RCC 7860 (cell line): ENCODE measurements around the gene GIMAP6.
"Not testable (repeated sequence)": the region's sequence is repeated elsewhere in the genome, so short reads cannot be mapped to it uniquely, and the experiment has no call there.

ENCODE experiments used
- DNase-seq: peaks from one replicate; pipeline ENCODE4 v3.0.0-alpha.2; 2015; ENCODE audit warnings: low spot score
- FAIRE-seq: peaks from 2 replicates; lab custom pipeline; 2012; peaks lifted over from hg19 to GRCh38; lab: Jason Lieb, UNC

GIMAP6 gene

GRCh38 chr7:150631866-150632864 lies at the start of gene GIMAP6:
Gene GIMAP6, minus strand, starts transcription at chr7:150632385. Its CDS starts 2,243 bp downstream, at chr7:150630142.
- FAIRE-seq (no peak), DNase-seq (no peak)

DNA sequence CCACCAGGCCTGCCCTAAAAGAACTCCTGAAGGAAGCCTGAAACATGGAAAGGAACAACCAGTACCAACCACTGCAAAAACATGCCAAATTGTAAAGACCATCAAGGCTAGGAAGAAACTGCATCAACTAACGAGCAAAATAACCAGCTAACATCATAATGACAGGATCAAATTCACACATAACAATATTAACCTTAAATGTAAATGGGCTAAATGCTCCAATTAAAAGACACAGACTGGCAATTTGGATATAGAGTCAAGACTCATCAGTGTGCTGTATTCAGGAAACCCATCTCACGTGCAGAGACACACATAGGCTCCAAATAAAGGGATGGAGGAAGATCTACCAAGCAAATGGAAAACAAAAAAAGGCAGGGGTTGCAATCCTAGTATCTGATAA lies 48.2 kb upstream of the GIMAP6 start:
- not testable (repeated sequence) for DNase-seq, FAIRE-seq

DNA sequence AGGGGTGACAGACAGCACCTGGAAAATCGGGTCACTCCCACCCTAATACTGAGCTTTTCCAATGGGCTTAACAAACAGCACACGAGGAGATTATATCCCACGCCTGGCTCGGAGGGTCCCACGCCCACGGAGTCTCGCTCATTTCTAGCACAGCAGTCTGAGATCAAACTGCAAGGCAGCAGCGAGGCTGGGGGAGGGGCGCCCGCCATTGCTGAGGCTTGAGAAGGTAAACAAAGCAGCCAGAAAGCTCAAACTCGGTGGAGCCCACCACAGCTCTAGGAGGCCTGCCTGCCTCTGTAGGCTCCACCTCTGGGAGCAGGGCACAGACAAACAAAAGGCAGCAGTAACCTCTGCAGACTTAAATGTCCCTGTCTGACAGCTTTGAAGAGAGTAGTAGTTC lies 46.4 kb upstream of the GIMAP6 start:
- not testable (repeated sequence) for FAIRE-seq, DNase-seq

DNA sequence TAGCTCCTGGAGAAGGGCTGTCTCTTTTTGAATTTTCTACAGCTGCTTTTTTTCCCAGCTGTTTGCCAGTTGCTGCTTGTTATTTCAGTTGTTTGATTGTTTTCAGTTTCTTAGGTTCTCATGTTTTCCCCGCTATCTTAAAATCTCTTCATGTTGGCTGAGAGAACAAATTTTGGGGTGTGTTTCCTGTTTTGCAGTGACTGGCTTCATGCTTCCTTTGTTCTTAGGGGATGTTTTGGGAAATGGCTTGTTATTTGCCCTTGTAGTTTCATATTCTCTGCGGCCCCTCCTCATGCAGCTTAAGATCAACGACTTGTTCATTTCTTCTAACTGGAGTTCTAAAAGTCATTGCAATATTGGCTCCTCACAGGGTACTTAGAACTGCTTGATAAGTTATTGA lies 44.7 kb upstream of the GIMAP6 start:
- not testable (repeated sequence) for FAIRE-seq, DNase-seq

DNA sequence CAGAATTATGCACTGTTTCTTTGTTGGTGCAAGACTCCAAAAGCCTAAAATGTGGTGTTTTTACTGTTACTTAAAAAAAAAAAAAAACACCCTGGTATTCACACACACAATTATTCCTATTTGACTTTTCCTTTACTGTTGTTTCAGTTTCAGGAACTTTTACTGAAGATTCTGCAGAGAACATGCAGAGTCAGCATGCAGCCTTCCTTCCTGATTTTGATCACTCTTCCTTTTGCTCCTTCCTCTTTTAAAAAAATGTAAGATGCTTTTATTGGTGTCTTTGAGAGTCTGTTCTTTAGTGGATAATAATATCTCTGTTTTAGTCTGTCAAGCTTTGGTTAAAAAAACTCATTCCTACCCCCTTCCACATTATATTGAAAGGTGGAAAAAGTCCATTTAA lies 44.1 kb upstream of the GIMAP6 start:
- not testable (repeated sequence) for FAIRE-seq

DNA sequence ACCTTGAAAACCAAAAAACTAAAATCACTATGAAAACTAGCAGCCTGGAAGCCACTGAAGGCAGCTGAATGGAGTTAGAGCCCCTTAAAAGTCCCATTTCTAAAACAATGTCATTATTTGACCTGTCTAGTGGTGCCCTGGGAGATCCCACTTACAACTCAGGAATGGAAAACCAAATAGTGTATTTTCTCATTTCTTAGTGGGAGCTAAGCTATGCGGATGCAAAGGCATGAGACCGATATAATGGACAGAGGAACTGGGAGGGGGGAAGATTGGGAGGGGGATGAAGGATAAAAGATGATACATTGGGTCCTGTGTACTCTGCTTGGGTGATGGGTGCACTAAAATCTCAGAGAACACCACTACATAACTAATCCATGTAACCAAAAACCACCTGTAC lies 43.5 kb upstream of the GIMAP6 start:
- DNase-seq: no peak
- FAIRE-seq: no peak

More for the DNA sequence above, 44.1 kb upstream of the GIMAP6 start:
- not testable (repeated sequence) for DNase-seq

DNA sequence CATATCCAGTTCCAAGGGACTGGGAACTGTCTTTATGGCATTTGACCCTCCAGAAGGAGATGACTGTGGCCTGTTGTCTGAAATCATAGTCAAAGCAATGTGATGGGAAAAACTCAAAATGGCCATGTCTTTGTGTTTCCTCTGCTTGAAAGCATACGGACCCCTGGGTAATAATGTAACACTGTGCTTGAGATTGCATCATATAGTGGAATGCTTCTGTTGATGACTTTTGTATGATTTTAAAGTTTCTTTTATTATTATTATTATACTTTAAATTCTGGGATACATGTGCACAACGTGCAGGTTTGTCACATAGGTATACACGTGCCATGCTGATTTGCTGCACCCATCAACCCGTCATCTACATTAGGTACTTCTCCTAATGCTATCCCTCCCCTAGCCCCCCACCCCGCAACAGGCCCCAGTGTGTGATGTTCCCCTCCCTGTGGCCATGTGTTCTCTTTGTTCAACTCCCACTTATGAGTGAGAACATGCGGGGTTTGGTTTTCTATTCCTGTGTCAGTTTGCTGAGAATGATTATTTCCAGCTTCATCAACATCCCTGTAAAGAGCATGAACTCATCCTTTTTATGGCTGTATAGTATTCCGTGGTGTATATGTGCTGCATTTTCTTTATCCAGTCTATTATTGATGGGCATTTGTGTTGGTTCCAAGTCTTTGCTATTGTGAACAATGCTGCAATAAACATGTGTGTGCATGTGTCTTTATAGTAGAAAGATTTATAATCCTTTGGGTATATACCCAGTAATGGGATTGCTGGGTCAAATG lies 39.8 kb upstream of the GIMAP6 start:
- not testable (repeated sequence) for DNase-seq, FAIRE-seq

DNA sequence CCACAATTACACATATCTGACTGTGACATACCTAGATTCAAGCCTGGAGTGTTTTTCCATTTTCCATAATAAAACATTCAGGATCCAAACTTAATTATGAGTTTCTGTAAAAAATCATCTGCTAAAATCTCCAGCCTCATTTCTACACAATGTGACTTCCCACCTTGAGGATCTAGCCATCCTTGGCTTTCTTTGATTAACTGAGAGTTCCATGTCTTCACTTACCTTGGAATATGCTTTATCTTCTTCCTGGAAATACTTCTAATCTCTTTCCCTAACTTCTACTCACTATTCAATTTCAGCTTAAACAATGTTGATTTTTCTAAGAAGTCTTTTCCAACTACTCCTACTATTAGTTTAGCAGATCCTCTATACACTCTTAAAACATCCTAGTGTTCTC lies 36.8 kb upstream of the GIMAP6 start:
- no peak for FAIRE-seq

DNA sequence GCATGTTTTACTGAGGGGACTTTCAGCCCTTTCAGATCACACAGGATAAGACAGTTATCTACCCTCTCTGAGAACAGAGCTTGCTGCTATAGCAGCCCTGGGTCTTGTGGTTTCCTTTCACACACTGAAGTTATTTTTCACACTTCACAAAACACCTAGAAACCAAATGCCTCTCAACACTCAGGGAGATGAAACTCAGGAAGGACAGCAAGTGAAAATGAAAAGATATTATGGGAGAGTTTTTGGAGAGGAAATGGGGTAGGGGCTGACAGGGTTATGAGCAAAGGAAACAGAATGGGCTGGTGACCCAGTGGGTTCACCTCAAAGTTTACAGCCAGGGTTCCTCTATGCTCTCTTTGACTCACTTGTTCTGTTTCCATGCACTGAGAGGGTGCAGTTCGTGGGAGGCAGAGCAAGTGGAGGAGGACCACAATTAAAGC lies 36.3 kb upstream of the GIMAP6 start:
- no peak for FAIRE-seq
- no peak for DNase-seq

More for the DNA sequence above, 36.8 kb upstream of the GIMAP6 start:
- DNase-seq: no peak

- DNase-seq: no peak
- no peak for FAIRE-seq
Observed at GRCh38 chr7:150666412-150666811, 34.2 kb upstream of the GIMAP6 start.

DNA sequence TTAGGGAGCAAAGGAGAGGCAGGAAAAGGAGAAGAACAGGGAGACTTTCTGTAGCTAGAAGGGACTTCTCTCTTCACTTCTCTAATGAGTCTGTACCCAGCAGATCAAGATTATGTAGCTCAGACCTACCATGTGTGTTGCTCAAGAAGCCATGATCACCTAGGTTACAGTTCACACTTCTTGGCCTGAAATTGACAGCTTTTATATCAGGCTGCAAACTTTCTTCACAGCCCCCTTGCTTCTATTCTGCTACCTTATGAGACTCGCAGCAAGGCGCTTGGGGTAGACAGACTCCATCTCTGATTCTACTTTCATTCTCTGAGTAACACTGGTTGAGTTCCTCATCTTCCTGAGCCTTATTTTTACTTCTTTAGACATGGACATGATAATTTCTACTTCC lies 33.7 kb upstream of the GIMAP6 start:
- no peak for DNase-seq
- no peak for FAIRE-seq

GRCh38 chr7:150665089-150665748 lies 33.0 kb upstream of the GIMAP6 start:
- no peak for DNase-seq
- FAIRE-seq: no peak

DNA sequence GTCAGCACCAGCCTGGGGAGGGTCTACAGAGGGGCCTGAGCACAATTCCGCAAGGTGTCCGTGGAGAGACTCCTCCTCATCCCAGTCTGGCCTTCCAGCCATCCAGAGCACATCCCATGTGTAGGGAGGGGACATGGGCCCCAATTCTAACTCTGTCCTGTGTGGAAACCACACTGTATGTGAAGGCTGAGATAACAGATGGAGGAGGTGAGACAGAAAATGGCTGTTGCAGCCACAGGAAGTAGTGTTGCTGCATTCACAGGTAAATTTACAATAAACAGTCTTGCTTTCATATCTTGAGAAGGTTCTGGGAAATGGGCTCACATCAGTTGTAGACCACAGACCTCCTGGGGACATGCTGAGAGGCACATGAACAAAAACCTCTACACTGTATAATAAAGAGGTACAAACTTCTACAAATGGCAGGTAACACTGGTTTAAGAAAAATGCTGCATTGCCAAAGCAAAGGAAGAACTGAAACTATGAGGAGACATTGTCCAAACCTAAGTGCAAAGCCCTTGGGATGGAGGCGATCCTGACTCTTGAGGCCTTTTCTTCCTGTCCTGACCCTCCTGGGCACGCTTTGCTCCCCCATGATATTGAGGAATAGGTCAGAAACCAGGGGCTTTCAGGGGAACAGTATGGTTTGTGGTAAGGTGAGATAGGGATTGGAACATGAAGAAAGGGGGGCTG lies 31.8 kb upstream of the GIMAP6 start:
- DNase-seq (no peak), FAIRE-seq (no peak)

DNA sequence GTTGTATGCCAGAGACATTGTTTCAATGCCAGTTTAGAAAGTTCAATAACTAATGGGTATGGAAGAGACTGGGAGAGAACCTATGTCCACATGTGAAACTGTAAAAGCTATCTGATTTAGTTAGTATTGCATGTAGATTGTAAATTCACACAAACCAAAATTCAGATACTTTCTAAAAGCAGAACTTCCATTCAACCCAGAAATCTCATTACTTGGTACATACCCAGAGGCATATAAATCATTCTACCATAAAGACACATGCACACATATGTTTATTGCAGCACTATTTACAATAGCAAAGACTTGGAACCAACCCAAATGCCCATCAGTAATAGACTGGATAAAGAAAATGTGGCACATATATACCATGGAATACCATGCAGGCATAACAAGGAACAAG lies 30.6 kb upstream of the GIMAP6 start:
- DNase-seq, FAIRE-seq: not testable (repeated sequence)

DNA sequence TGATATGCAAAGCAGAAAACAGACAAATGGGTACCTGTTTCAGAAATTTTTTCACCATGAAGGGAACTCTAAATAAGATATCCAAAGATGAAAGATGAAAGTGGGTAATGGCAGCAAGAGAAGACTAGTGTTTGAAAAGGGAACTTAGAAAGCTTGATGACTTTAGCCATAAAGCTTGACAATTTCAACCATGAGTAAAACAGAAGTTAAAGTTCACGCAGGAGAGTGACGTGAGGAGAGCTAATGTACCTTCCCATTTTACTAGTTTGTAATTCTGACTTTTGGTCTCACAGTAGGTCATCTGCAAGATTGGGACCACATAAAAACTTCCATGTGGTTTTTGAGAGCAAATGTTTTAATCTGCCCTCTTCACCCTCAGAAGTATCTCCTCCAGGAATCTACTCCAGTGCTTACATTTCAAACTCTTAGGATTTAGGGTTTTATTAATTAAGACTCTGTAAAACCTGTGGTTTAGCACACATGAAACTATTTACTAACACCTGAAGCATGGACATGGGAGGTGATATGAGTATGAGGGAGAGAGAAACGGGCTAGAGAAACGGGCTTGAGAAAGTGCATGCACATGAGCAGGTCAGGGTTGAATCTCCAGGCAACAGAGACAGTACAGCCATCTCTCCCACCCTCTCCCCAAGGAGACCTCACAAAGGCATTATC lies 28.9 kb upstream of the GIMAP6 start:
- DNase-seq: no peak
- no peak for FAIRE-seq

- DNase-seq: no peak
- FAIRE-seq: no peak
Observed at GRCh38 chr7:150657526-150657925, 25.3 kb upstream of the GIMAP6 start.

DNA sequence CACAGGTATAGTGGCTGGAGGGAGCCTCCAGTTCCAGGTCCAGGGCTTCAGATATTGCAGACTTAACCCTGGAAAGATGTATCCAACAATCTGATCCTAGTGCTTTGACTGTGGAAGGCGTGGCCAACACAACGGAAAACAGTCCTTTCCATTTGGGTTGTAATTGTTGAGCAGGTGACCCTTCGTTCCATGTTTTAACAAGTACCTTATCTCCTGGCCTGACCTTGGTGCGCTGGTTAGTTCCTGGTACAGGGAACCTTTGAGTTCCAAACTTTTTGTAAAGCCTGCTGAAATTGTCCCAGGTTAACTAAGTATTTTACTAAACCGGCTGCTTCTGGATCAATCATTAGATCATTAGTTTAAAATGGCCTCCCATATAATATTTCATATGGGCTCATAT lies 23.9 kb upstream of the GIMAP6 start:
- DNase-seq: no peak
- no peak for FAIRE-seq

DNA sequence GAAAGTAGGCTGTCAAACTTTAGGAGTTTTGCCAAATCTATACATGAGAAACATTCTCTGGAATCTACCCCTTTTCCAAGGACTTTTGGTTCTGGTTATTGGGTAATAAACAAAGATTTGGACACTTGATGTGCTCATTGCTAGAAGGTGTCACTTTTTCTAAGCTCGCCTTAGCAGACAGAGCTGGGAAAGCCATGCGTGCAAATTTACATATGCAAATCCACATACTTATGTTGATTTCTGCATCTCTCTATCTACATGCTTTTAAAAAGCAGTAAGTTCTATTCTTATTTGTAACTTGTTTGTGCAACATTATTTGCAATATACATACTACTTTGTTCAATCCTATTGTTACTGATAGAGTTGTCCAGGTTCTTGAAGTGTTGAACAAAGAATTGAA lies 22.5 kb upstream of the GIMAP6 start:
- FAIRE-seq (no peak), DNase-seq (no peak)

- FAIRE-seq: no peak
- no peak for DNase-seq
Observed at GRCh38 chr7:150649080-150649385, 16.8 kb upstream of the GIMAP6 start.
